Measurements from ENCODE around the gene TRERF1.

DNA sequence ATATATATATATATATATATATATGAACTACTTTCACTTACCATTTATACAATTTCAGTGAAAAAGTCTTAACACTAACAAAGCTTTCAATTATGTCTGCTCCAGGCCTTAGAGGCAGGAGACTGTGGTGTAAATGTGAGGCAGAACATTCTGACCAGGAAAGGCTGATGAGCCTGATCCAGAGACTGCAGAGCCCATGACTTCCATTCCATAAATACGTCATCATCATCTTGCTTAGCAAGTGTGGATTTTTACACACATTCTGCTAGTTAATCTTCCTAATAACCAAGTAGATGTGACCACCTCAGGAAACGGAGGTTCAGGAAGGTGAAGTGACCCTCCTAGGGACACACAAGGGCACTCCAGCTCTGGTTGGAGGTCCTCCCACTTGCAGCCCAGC, 14.9 kb downstream of the TRERF1 start:
- TF ChIP-seq EZH2 (IDR thresholded peaks at IDR 0.05) (no peak), POLR2AphosphoS5 (IDR thresholded peaks at IDR 0.05; ENCODE audit: borderline replicate concordance, low read depth, low read length) (no peak)

All from SK-N-MC (cell line).